Calu3 (cell line): ENCODE results near the gene LYPLA2. TPM values are rescaled to one million over a fixed set of nuclear protein-coding genes. Genes with fewer than 3 reads are reported as not detected.
"Not testable (repeated sequence)": the region's sequence is repeated elsewhere in the genome, so short reads cannot be mapped to it uniquely, and the experiment has no call there.

Experiments used
- BruUV-seq: library from RNA; stranded (reverse); fragments of 400-500 nt; replicated peaks from 2 replicates; lab custom pipeline; 2021; lab: Mats Ljungman, UMichigan
- CTCF ChIA-PET: fragments of 300-600 bp; sonication (Branson Sonifier 250); formaldehyde crosslinking; loops from one replicate; lab custom pipeline; 2022; ENCODE audit warnings: antibody characterized with exemption; lab: Charles Lee
- DNase-seq: peaks from one replicate; pipeline ENCODE4 v3.0.0; 2022
- H3K27ac Mint-ChIP-seq: one replicate; pipeline ENCODE4 v1.8.0; 2022; ENCODE audit warnings: mixed read lengths; ENCODE audit not compliant: unreplicated experiment
- H3K27me3 Mint-ChIP-seq: one replicate; pipeline ENCODE4 v1.8.0; 2022; ENCODE audit warnings: mixed read lengths; ENCODE audit not compliant: unreplicated experiment
- H3K36me3 Mint-ChIP-seq: one replicate; pipeline ENCODE4 v1.8.0; 2022; ENCODE audit warnings: mild to moderate bottlenecking, moderate library complexity, mixed read lengths; ENCODE audit not compliant: insufficient read depth, unreplicated experiment
- H3K4me1 Mint-ChIP-seq: one replicate; pipeline ENCODE4 v1.8.0; 2022; ENCODE audit warnings: mild to moderate bottlenecking, low read depth, mixed read lengths; ENCODE audit not compliant: unreplicated experiment
- H3K4me3 Mint-ChIP-seq: one replicate; pipeline ENCODE4 v1.8.0; 2022; ENCODE audit warnings: mild to moderate bottlenecking, low read depth, moderate library complexity, mixed read lengths; ENCODE audit not compliant: unreplicated experiment
- H3K9me3 Mint-ChIP-seq: one replicate; pipeline ENCODE4 v1.8.0; 2022; ENCODE audit warnings: low read depth, mixed read lengths; ENCODE audit not compliant: unreplicated experiment
- intact Hi-C: fragments of 100-400 bp; cut with micrococcal nuclease; formaldehyde crosslinking; loops from one replicate; pipeline ENCODE4 v1.10.0; 2022; ENCODE audit not compliant: unreplicated experiment
- total RNA-seq: library from RNA; stranded (reverse); gene quantifications from 2 replicates; pipeline ENCODE4 v1.2.3, GENCODE V29; 2022
- TF ChIP-seq, protein P1 (sequence below): fragments of 200-600 bp; IDR thresholded peaks from one replicate; pipeline ENCODE4 v1.8.0; 2022; ENCODE audit warnings: antibody characterized with exemption; ENCODE audit not compliant: unreplicated experiment

The LYPLA2 gene
- total RNA-seq, 1 experiment from 2014 or later = 52.0 TPM

DNA sequence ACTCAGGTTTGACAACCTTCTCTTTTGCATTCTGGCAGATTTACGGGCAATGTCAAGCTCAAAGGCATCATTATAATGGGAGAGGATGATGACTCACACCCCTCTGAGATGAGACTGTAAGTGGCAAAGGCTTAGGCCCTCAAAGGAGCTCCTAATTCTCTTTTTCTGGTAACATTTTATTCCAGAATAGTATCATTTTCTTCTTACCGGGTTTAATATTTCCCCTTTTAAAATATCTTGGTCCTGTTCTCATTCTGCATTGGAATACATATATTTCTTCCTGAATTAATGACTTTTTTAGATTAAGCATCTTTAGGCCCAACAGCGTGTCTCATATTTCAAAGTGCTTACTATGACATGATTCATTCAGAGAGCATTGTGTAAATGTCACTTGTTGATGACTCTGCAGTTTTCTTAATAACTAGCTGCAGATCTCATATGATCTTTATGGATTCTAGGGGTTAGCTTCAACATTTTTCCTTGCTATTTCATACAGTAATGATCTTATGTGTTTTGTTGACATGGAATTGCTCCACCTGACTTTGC is 11.0 kb upstream of the LYPLA2 start:
- no TSS peak for BruUV-seq
- Mint-ChIP-seq H3K27ac (no peak overlapping the region), H3K9me3 (no peaks in the 10 kb centered on the region), H3K27me3 (no peaks in the 10 kb centered on the region), H3K36me3 (peaks cover 24% of the 10 kb centered on the region), H3K4me3 (peak overlapping the region; percentile 74), H3K4me1 (peaks cover 14% of the 10 kb centered on the region)
- DNase-seq = no peak
- TF ChIP-seq, protein P1, sequence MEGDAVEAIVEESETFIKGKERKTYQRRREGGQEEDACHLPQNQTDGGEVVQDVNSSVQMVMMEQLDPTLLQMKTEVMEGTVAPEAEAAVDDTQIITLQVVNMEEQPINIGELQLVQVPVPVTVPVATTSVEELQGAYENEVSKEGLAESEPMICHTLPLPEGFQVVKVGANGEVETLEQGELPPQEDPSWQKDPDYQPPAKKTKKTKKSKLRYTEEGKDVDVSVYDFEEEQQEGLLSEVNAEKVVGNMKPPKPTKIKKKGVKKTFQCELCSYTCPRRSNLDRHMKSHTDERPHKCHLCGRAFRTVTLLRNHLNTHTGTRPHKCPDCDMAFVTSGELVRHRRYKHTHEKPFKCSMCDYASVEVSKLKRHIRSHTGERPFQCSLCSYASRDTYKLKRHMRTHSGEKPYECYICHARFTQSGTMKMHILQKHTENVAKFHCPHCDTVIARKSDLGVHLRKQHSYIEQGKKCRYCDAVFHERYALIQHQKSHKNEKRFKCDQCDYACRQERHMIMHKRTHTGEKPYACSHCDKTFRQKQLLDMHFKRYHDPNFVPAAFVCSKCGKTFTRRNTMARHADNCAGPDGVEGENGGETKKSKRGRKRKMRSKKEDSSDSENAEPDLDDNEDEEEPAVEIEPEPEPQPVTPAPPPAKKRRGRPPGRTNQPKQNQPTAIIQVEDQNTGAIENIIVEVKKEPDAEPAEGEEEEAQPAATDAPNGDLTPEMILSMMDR = no peak
- intact Hi-C loops = no loop called here
- CTCF ChIA-PET = interaction anchor here (0.6 to 1.3 kb wide), 2 partner anchors 13 to 46 kb away, joined by 3 to 4 read pairs; no protein-coding TSS in a partner anchor

DNA sequence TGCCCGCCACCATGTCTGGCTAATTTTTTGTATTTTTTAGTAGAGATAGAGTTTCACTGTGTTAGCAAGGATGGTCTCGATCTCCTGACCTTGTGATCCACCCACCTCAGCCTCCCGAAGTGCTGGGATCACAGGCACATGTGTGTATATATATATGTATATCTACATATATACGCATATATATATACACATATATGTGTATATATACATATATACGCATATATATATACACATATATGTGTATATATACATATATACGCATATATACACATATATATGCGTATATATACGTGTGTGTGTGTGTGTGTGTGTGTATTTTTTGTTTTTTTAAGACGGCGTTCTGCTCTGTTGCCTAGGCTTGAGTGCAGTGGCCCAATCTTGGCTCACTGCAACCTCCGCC is 7.8 kb upstream of the LYPLA2 start:
- H3K4me3 Mint-ChIP-seq, H3K27me3 Mint-ChIP-seq, DNase-seq, H3K27ac Mint-ChIP-seq, intact Hi-C loops, H3K9me3 Mint-ChIP-seq, BruUV-seq: not testable (repeated sequence)
- CTCF ChIA-PET = interaction anchor here (0.7 kb wide), 1 partner anchor 104 kb away, joined by 4 read pairs; no protein-coding TSS in a partner anchor
- Mint-ChIP-seq H3K36me3 (peaks cover 38% of the 10 kb centered on the region), H3K4me1 (peaks cover 13% of the 10 kb centered on the region)

DNA sequence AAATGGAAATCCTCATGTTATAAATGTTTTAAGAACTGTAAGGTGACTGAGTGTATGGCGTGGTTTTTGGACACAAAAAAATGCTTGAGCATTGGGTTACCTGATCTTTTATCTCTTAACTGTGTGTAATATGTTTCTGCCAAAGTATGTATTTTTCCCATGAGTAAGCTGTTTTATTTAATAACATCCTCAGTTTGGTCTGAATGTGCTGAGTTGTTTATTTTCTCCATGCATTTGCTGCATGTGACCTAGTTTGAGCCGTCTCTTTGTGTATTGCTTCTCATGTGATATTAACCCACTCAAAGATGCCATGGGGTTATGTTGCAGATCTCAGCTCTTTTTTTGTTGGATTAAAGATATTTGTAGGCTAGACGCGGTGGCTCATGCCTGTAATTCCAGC is 6.1 kb upstream of the LYPLA2 start:
- Mint-ChIP-seq H3K27me3 (no peaks in the 10 kb centered on the region), H3K27ac (no peak overlapping the region), H3K4me3 (no peak overlapping the region), H3K4me1 (peaks cover 16% of the 10 kb centered on the region), H3K36me3 (peaks cover 34% of the 10 kb centered on the region), H3K9me3 (no peaks in the 10 kb centered on the region)
- no TSS peak for BruUV-seq
- TF ChIP-seq, protein P1 = no peak
- intact Hi-C loops = no loop called here
- CTCF ChIA-PET = no interaction called here
- DNase-seq = no peak

DNA sequence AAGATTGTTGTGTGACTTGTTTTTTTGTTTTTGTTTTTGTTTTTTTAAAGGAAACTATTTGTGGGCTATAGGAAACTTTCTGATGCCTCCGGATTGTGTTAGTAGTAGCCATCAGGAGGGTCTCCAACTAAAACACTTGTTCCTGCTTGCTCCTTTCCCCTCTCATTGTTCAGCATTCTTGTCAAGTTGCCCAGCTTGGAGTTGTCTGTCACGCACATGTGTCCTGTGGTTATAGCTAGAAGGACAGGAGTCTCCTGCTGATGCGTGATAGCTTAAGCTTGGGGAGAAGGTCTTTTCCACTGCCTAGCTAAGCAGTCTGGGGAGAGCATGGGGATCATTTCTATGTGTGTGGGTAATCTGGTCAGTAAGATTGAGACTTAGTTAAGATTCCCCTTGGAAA is 3.2 kb upstream of the LYPLA2 start:
- no peak for DNase-seq
- no peaks in the 10 kb centered on the region for H3K9me3 Mint-ChIP-seq
- no peak overlapping the region for H3K27ac Mint-ChIP-seq
- peaks cover 61% of the 10 kb centered on the region for H3K36me3 Mint-ChIP-seq
- TF ChIP-seq, protein P1 = no peak
- H3K27me3 Mint-ChIP-seq = no peaks in the 10 kb centered on the region
- peaks cover 26% of the 10 kb centered on the region for H3K4me1 Mint-ChIP-seq
- no peak overlapping the region for H3K4me3 Mint-ChIP-seq
- CTCF ChIA-PET = no interaction called here
- BruUV-seq = TSS peak; percentile 17
- intact Hi-C loops = no loop called here

DNA sequence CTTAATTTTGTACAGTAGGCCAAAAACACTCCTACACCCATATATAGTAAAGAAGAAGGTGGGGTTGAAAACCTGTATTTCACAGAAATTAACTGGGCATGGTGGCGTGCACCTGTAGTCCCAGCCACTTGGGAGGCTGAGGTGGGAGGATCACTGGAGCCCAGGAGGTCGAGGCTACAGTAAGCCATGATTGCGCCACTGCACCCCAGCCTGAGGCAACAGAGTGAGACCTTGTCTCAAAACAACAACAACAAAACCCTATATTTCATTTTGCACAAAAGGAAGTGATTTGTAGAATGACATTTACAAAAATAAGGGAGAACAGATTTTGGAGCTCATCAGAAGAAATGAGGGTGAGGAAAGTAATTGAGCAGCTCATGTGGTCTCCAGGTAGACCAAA is 2.2 kb upstream of the LYPLA2 start:
- Mint-ChIP-seq H3K27ac (peak overlapping the region; percentile 70), H3K4me3 (no peak overlapping the region), H3K9me3 (no peaks in the 10 kb centered on the region), H3K36me3 (peaks cover 70% of the 10 kb centered on the region), H3K27me3 (no peaks in the 10 kb centered on the region), H3K4me1 (peaks cover 26% of the 10 kb centered on the region)
- intact Hi-C loops = no loop called here
- TF ChIP-seq, protein P1 = no peak
- CTCF ChIA-PET = no interaction called here
- no TSS peak for BruUV-seq
- DNase-seq = no peak
